Esophagus muscularis mucosa (tissue), 4 donors: ENCODE measurements around the gene CDH4.

Source experiments
- EP300 ChIP-seq: sonication (generic); formaldehyde crosslinking; IDR thresholded peaks from one replicate; pipeline ENCODE4 v1.6.1; 2017; ENCODE audit warnings: antibody characterized with exemption
- POLR2A ChIP-seq: fragments of 450-650 bp; IDR thresholded peaks from one replicate; pipeline ENCODE4 v1.6.1; 2017; ENCODE audit warnings: antibody characterized with exemption, moderate library complexity, mild to moderate bottlenecking, low read depth
- TF ChIP-seq, protein P1 (sequence below), 3 experiments: fragments of 200-600 bp in 2 of 3; fragments of 450-650 bp in 1 of 3; sonication (generic) in 2 of 3; IDR thresholded peaks; one replicate each; pipeline ENCODE4 v1.5.1; 2017 to 2019; ENCODE audit warnings: antibody characterized with exemption in 3 of 3, mild to moderate bottlenecking in 2 of 3, moderate library complexity in 1 of 3

DNA sequence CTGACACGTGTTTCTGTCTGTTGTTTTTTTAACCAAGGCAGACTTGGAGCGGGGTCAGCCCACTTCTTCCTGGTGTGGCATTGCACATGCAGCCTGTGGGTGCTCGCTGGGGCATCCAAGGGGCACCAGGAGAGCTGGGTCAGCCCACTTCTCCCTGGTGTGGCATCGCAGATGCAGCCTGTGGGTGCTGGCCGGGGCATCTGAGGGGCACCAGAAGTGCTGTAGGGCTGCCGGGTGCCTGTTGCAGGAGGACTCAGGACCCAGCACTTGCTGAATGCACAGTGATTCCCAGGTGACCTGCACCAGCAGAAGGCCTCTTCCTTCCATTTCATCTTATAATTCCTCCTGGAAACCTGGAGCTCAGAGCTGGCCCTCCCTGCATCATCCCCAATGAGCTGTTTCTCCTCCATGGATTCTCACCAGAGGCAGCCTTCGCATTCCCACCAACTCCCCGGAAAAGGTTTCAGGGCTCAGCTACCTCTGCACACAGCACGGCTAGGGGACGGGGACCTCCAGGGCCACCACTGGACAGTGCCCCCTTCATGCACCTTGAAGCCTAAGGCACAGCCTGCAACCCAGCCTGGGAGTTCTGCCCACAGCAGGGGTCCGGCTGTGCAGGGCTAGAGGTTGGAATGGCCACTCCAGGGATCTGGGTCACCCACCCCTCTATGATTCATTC, 594.8 kb downstream of the CDH4 start:
- TF ChIP-seq, protein P1, sequence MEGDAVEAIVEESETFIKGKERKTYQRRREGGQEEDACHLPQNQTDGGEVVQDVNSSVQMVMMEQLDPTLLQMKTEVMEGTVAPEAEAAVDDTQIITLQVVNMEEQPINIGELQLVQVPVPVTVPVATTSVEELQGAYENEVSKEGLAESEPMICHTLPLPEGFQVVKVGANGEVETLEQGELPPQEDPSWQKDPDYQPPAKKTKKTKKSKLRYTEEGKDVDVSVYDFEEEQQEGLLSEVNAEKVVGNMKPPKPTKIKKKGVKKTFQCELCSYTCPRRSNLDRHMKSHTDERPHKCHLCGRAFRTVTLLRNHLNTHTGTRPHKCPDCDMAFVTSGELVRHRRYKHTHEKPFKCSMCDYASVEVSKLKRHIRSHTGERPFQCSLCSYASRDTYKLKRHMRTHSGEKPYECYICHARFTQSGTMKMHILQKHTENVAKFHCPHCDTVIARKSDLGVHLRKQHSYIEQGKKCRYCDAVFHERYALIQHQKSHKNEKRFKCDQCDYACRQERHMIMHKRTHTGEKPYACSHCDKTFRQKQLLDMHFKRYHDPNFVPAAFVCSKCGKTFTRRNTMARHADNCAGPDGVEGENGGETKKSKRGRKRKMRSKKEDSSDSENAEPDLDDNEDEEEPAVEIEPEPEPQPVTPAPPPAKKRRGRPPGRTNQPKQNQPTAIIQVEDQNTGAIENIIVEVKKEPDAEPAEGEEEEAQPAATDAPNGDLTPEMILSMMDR (IDR thresholded peaks at IDR 0.05), result no peak
- TF ChIP-seq POLR2A (no peak), EP300 (no peak)
